Upper lobe of left lung (tissue), 6 donors: Measurements from ENCODE around the gene C9orf72. TPM values are rescaled to one million over a fixed set of nuclear protein-coding genes. Genes with fewer than 3 reads are reported as not detected.

Source experiments
- ATAC-seq, 2 donors: fragments of 200-7000 bp; cut with Tn5 transposase; one replicate each; pipeline ENCODE4 v1.9.1; 2022; ENCODE audit warnings: mild to moderate bottlenecking in 2 of 2, moderate library complexity in 2 of 2; ENCODE audit not compliant: low FRiP score in 2 of 2
- DNase-seq, 2 donors: peaks; one replicate each; pipeline ENCODE4 v3.0.0-alpha.2; 2019 to 2020
- H3K27ac ChIP-seq, 4 donors: fragments of 200-600 bp; sonication (generic); one replicate each; pipeline ENCODE4 v1.5.1; 2016 to 2019
- H3K27me3 ChIP-seq, 4 donors: fragments of 200-600 bp; sonication (generic); one replicate each; pipeline ENCODE4 v1.5.1; 2017 to 2019
- H3K36me3 ChIP-seq, 4 donors: fragments of 200-600 bp; sonication (generic); one replicate each; pipeline ENCODE4 v1.5.1; 2016 to 2019
- H3K4me1 ChIP-seq, 4 donors: fragments of 200-600 bp; sonication (generic); one replicate each; pipeline ENCODE4 v1.5.1; 2018 to 2019
- H3K4me3 ChIP-seq, 4 donors: fragments of 200-600 bp; sonication (generic); one replicate each; pipeline ENCODE4 v1.5.1; 2017 to 2019; ENCODE audit warnings: mild to moderate bottlenecking in 2 of 4, moderate library complexity in 1 of 4
- H3K9me3 ChIP-seq, 4 donors: fragments of 200-600 bp; sonication (generic); one replicate each; pipeline ENCODE4 v1.5.1; 2018 to 2019
- EP300 ChIP-seq, 4 donors: sonication (generic); formaldehyde crosslinking; IDR thresholded peaks; one replicate each; pipeline ENCODE4 v1.5.1; 2017; ENCODE audit warnings: antibody characterized with exemption in 4 of 4, control low read depth in 2 of 4
- POLR2A ChIP-seq, 4 donors: fragments of 450-650 bp; IDR thresholded peaks; one replicate each; pipeline ENCODE4 v1.5.1; 2016 to 2017; ENCODE audit warnings: antibody characterized with exemption in 4 of 4, mild to moderate bottlenecking in 2 of 4
- POLR2AphosphoS5 ChIP-seq, 2 donors: sonication (generic); formaldehyde crosslinking; IDR thresholded peaks; one replicate each; pipeline ENCODE4 v1.5.1; 2017; ENCODE audit warnings: antibody characterized with exemption in 2 of 2
- WGBS, 2 donors: methylation state at CpG; one replicate each; pipeline ENCODE4 v1.1.5; 2017 to 2018; 5-methylcytosine and 5-hydroxymethylcytosine counted together
- total RNA-seq, 6 donors: library from RNA; depleted of rRNA in 4 of 6; stranded (reverse); fragments of >200 nt in 4 of 6; gene quantifications; one replicate each; pipeline versions ENCODE4 v1.1.0 to v1.2.1, GENCODE V29; 2016 to 2021
- TF ChIP-seq, protein P1 (sequence below), 6 experiments: fragments of 450-650 bp in 4 of 6; fragments of 200-600 bp in 2 of 6; sonication (generic) in 2 of 6; IDR thresholded peaks; one replicate each; pipeline ENCODE4 v1.5.1; 2016 to 2019; ENCODE audit warnings: antibody characterized with exemption in 6 of 6
- donor health status: DM: no; HTN: no; CAD: no; lungs with moderate emphysema.
- donor health status: DM: no; HTN: yes; CAD: no; lungs with severe emphysema.

C9orf72 gene
- total RNA-seq, 6 donors from 2014 or later = 16.9 to 57.8 (median 24.9) TPM

DNA sequence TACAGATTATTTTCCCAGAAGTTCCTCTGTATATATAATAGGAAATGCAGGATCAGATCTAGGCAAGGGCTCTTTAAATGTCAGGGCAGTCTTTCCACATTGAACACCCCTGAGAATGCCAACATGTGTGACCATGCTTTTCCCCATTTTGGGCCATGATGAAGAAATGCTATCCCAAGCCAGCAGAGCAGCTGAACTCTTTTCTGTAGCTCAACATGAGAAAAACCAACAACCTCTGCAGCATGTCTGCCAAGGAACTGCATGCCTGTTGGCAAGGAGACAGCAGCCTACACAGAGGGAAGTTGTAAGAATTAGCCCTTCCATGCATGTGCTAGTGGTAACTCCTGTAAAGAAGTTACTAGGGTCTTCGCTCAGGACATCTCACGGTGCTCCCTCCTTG lies 58.7 kb downstream of the C9orf72 start:
- Histone ChIP-seq H3K9me3 (no peaks in the 10 kb centered on the region), H3K27ac (no peak overlapping the region), H3K4me1 (no peaks in the 10 kb centered on the region), H3K27me3 (no peaks in the 10 kb centered on the region), H3K36me3 (no peaks in the 10 kb centered on the region), H3K4me3 (no peak overlapping the region)
- ATAC-seq (peak in 1 of 2 donors; percentile 36), DNase-seq (no peak)
- no peak for TF ChIP-seq POLR2A (IDR thresholded peaks at IDR 0.05)
- TF ChIP-seq, protein P1, sequence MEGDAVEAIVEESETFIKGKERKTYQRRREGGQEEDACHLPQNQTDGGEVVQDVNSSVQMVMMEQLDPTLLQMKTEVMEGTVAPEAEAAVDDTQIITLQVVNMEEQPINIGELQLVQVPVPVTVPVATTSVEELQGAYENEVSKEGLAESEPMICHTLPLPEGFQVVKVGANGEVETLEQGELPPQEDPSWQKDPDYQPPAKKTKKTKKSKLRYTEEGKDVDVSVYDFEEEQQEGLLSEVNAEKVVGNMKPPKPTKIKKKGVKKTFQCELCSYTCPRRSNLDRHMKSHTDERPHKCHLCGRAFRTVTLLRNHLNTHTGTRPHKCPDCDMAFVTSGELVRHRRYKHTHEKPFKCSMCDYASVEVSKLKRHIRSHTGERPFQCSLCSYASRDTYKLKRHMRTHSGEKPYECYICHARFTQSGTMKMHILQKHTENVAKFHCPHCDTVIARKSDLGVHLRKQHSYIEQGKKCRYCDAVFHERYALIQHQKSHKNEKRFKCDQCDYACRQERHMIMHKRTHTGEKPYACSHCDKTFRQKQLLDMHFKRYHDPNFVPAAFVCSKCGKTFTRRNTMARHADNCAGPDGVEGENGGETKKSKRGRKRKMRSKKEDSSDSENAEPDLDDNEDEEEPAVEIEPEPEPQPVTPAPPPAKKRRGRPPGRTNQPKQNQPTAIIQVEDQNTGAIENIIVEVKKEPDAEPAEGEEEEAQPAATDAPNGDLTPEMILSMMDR (IDR thresholded peaks at IDR 0.05) = no peak
- no peak for TF ChIP-seq POLR2AphosphoS5 (IDR thresholded peaks at IDR 0.05)
- TF ChIP-seq EP300 (IDR thresholded peaks at IDR 0.05) = no peak
- WGBS, 2 donors = 92 to 93% methylated on average over 2 of the region's 2 CpGs

DNA sequence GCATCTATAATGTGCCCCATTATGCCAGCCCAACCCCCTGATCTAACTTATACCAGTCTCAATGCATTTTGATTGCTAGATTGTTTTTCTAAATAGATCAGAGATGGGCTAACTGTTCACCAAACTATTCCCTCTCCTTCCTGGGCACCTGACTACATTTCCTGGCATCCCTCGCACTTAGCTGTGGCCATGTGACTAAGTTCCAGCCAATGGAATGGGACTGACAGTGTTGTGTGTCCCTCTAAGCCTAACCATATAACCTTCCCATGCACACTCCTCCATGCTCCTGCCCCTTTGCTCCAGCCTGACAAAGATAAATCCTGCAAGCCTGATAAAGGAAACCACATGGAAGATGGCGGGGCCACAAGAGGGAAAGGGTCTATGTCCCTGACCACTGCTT lies 61.5 kb downstream of the C9orf72 start:
- Histone ChIP-seq H3K9me3 (no peaks in the 10 kb centered on the region), H3K27ac (no peak overlapping the region), H3K4me1 (no peaks in the 10 kb centered on the region), H3K4me3 (no peak overlapping the region), H3K36me3 (no peaks in the 10 kb centered on the region), H3K27me3 (no peaks in the 10 kb centered on the region)
- no peak for DNase-seq
- TF ChIP-seq, protein P1 (IDR thresholded peaks at IDR 0.05) = no peak
- TF ChIP-seq POLR2AphosphoS5 (IDR thresholded peaks at IDR 0.05) (no peak), EP300 (IDR thresholded peaks at IDR 0.05) (no peak), POLR2A (IDR thresholded peaks at IDR 0.05) (no peak)
- 82 to 89% methylated on average over 2 of the region's 2 CpGs for WGBS, 2 donors
- no peak for ATAC-seq

DNA sequence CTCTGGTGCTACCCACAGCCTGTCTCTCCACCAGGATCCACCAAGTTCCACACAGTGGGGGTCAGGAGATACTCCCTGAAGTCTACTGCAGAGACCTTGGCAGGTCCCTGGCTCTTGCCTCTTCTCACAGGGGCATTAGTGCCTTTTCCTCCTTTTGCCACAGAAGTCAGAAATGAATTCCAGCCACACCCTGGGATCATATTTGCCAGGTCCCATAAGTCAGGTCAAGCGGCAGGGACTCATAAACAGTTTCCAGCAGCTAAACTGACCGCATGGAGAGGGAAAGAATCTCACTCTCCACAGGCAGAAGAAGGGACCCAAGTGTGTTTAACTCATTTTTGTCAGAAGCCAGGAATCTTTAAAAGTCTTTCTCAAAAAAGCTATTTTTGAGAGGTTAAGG lies 62.5 kb downstream of the C9orf72 start:
- no peak for DNase-seq
- Histone ChIP-seq H3K9me3 (no peaks in the 10 kb centered on the region), H3K36me3 (no peaks in the 10 kb centered on the region), H3K27me3 (no peaks in the 10 kb centered on the region), H3K4me1 (no peaks in the 10 kb centered on the region), H3K4me3 (no peak overlapping the region), H3K27ac (no peak overlapping the region)
- TF ChIP-seq POLR2A (IDR thresholded peaks at IDR 0.05) = no peak
- no peak for TF ChIP-seq EP300 (IDR thresholded peaks at IDR 0.05)
- TF ChIP-seq, protein P1 (IDR thresholded peaks at IDR 0.05) = no peak
- TF ChIP-seq POLR2AphosphoS5 (IDR thresholded peaks at IDR 0.05) = no peak
- no peak for ATAC-seq
- WGBS, 2 donors = 81 to 89% methylated on average over 2 of the region's 2 CpGs

DNA sequence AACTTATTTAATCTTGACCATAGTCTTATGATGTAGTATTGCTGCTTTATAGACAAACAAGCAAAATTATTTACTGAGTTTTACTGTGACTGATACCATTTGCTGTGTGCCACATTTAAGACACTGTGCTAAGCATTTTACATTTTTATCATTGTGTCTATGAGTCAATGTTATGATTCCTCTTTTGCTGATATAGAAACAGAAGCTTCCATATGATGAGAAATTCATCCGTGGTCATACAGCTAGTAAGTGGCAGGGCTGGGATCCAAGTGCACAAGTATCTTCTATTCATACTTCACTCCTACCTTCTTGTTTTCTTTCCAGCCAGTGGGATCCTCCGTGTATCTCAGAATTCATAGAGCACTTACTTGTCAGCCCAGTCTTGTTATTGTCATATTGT lies 66.3 kb downstream of the C9orf72 start:
- Histone ChIP-seq H3K4me1 (no peaks in the 10 kb centered on the region), H3K36me3 (no peaks in the 10 kb centered on the region), H3K27me3 (no peaks in the 10 kb centered on the region), H3K9me3 (no peaks in the 10 kb centered on the region), H3K4me3 (no peak overlapping the region), H3K27ac (no peak overlapping the region)
- no peak for TF ChIP-seq EP300 (IDR thresholded peaks at IDR 0.05)
- TF ChIP-seq, protein P1 (IDR thresholded peaks at IDR 0.05) = no peak
- no peak for TF ChIP-seq POLR2AphosphoS5 (IDR thresholded peaks at IDR 0.05)
- TF ChIP-seq POLR2A (IDR thresholded peaks at IDR 0.05) = no peak
- ATAC-seq (no peak), DNase-seq (no peak)
- 44 to 47% methylated on average over 2 of the region's 2 CpGs for WGBS, 2 donors

DNA sequence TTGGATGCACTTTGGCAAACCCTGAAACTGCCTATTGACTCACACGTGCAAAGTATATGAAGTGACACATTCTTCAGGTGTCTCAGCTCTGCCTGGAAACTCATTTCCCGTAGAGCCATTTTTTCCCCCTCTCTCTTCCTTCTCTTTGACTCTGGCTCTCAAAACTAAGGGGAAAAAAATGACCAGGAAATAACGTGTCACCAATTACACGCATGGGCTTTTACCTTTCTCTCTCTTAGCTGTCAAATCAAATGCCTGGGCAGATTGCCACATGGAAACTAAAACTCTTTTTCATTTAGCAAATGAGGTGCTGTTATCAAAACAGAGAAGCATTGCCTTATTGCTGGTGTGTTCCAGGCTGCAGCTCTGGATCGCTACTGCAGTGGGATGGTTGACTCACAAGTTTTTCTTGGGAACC lies 67.5 kb downstream of the C9orf72 start:
- DNase-seq = no peak
- H3K9me3 ChIP-seq = no peaks in the 10 kb centered on the region
- no peak for ATAC-seq
- H3K4me1 ChIP-seq = no peaks in the 10 kb centered on the region
- no peaks in the 10 kb centered on the region for H3K36me3 ChIP-seq
- H3K4me3 ChIP-seq = no peak overlapping the region
- no peaks in the 10 kb centered on the region for H3K27me3 ChIP-seq
- no peak overlapping the region for H3K27ac ChIP-seq
- no peak for TF ChIP-seq EP300 (IDR thresholded peaks at IDR 0.05)
- TF ChIP-seq POLR2A (IDR thresholded peaks at IDR 0.05) = no peak
- TF ChIP-seq POLR2AphosphoS5 (IDR thresholded peaks at IDR 0.05) = no peak
- TF ChIP-seq, protein P1 (IDR thresholded peaks at IDR 0.05) = no peak
- WGBS, 2 donors = 43 to 59% methylated on average over 5 of the region's 5 CpGs
